CD4-positive, alpha-beta T cell treated with Interleukin-17A for 4 hours (primary cell): ENCODE measurements around the gene ELOVL7.
"Not testable (repeated sequence)": the region's sequence is repeated elsewhere in the genome, so short reads cannot be mapped to it uniquely, and the experiment has no call there.

Experiments used
- DNase-seq: peaks from one replicate; pipeline ENCODE4 v3.0.0-alpha.2; 2020; ENCODE audit warnings: mixed read lengths

Gene ELOVL7

GRCh38 chr5:60843936-60844905, at the start of gene ELOVL7:
Gene ELOVL7, minus strand, starts transcription at chr5:60844269. Its CDS starts 56,872 bp downstream, at chr5:60787397.
- peak; percentile 12 for DNase-seq

GRCh38 chr5:60893521-60893920, 49.5 kb upstream of the ELOVL7 start:
- DNase-seq, result no peak

- no peak for DNase-seq
Measured at GRCh38 chr5:60891667-60892066, 47.6 kb upstream of the ELOVL7 start.

GRCh38 chr5:60888359-60889061, 44.4 kb upstream of the ELOVL7 start:
- no peak for DNase-seq

GRCh38 chr5:60887746-60888145, 43.7 kb upstream of the ELOVL7 start:
- DNase-seq, result no peak

GRCh38 chr5:60887096-60887495, 43.0 kb upstream of the ELOVL7 start:
- DNase-seq, result no peak

GRCh38 chr5:60886158-60886557, 42.1 kb upstream of the ELOVL7 start:
- DNase-seq, result no peak

GRCh38 chr5:60883229-60883628, 39.2 kb upstream of the ELOVL7 start:
- no peak for DNase-seq

- DNase-seq, result no peak
Measured at GRCh38 chr5:60872892-60873291, 28.8 kb upstream of the ELOVL7 start.

GRCh38 chr5:60870857-60871256, 26.8 kb upstream of the ELOVL7 start:
- DNase-seq, result no peak

- DNase-seq, result not testable (repeated sequence)
Measured at GRCh38 chr5:60860572-60860971, 16.5 kb upstream of the ELOVL7 start.

- no peak for DNase-seq
Measured at GRCh38 chr5:60856066-60856465, 12.0 kb upstream of the ELOVL7 start.

GRCh38 chr5:60852940-60853339, 8.9 kb upstream of the ELOVL7 start:
- no peak for DNase-seq

GRCh38 chr5:60852317-60852716, 8.2 kb upstream of the ELOVL7 start:
- no peak for DNase-seq

GRCh38 chr5:60851626-60852025, 7.6 kb upstream of the ELOVL7 start:
- DNase-seq, result no peak

GRCh38 chr5:60846298-60846697, 2.2 kb upstream of the ELOVL7 start:
- no peak for DNase-seq

GRCh38 chr5:60843386-60843935, 608 bp downstream of the ELOVL7 start:
- DNase-seq, result no peak

GRCh38 chr5:60842871-60843385, 1.1 kb downstream of the ELOVL7 start:
- DNase-seq, result no peak

GRCh38 chr5:60841361-60841760, 2.7 kb downstream of the ELOVL7 start:
- DNase-seq, result no peak

- no peak for DNase-seq
Measured at GRCh38 chr5:60836131-60836530, 7.9 kb downstream of the ELOVL7 start.

GRCh38 chr5:60835554-60835953, 8.5 kb downstream of the ELOVL7 start:
- DNase-seq, result no peak

GRCh38 chr5:60833520-60833919, 10.5 kb downstream of the ELOVL7 start:
- DNase-seq, result no peak

GRCh38 chr5:60830581-60831127, 13.4 kb downstream of the ELOVL7 start:
- DNase-seq, result no peak
